Measurements from ENCODE around the gene GPHA2. TPM values are rescaled to one million over a fixed set of nuclear protein-coding genes. Genes with fewer than 3 reads are reported as not detected.
A peak's percentile ranks its signal among the peaks of the same experiment; 100 is the strongest.

The GPHA2 gene
- total and polyA plus RNA-seq, 8 donors = 0.30 to 0.50 TPM; not detected in 6

- TF ChIP-seq EP300 (IDR thresholded peaks at IDR 0.05) (no peak), POLR2AphosphoS5 (IDR thresholded peaks at IDR 0.05) (peak; percentile 24 to 89 (median 58)), POLR2A (IDR thresholded peaks at IDR 0.05) (no peak), CTCF (IDR thresholded peaks at IDR 0.05) (no peak)
- Histone ChIP-seq H3K9me3 (no peaks in the 10 kb centered on the region), H3K27me3 (peaks cover 0 to 16% (median 0%) of the 10 kb centered on the region in 3 donors), H3K27ac (peak within 1 kb of the TSS in 2 of 5 donors; percentile 15 to 30), H3K36me3 (no peaks in the 10 kb centered on the region), H3K4me1 (peaks cover 9 to 16% (median 12%) of the 10 kb centered on the region in 4 donors), H3K4me3 (peak within 1 kb of the TSS; percentile 31 to 42 (median 37))
- intact Hi-C loops (cut with DNase I; ENCODE audit: low total_unique reads) = no loop called here
- peak; percentile 91 to 95 for DNase-seq
- 15 to 30% (median 19%) methylated on average over 41 to 66 of the region's 69 CpGs for WGBS, 5 donors
Measured at GRCh38 chr11:64971421-64972233, 35.9 kb upstream of the GPHA2 start, which contains the start of gene MAJIN. Gene MAJIN (minus strand): TSS chr11:64972108. CDS start chr11:64959405, 12,703 bp downstream.

- no peak overlapping the region for H3K4me3 ChIP-seq
- WGBS, 5 donors = 66 to 81% (median 76%) methylated on average over 8 of the region's 8 CpGs
- peaks cover 9 to 16% (median 12%) of the 10 kb centered on the region in 4 donors for H3K4me1 ChIP-seq
- intact Hi-C loops (cut with DNase I; ENCODE audit: low total_unique reads) = no loop called here
- no peaks in the 10 kb centered on the region for H3K36me3 ChIP-seq
- peaks cover 0 to 16% (median 0%) of the 10 kb centered on the region in 3 donors for H3K27me3 ChIP-seq
- no peak for DNase-seq
- H3K9me3 ChIP-seq = no peaks in the 10 kb centered on the region
- TF ChIP-seq CTCF (IDR thresholded peaks at IDR 0.05) (no peak), POLR2AphosphoS5 (IDR thresholded peaks at IDR 0.05) (no peak), POLR2A (IDR thresholded peaks at IDR 0.05) (no peak), EP300 (IDR thresholded peaks at IDR 0.05) (no peak)
- no peak overlapping the region for H3K27ac ChIP-seq
Measured at GRCh38 chr11:64970731-64971151, 35.0 kb upstream of the GPHA2 start.

- Histone ChIP-seq H3K9me3 (no peaks in the 10 kb centered on the region), H3K27ac (no peak overlapping the region), H3K4me3 (no peak overlapping the region), H3K4me1 (peaks cover 9 to 16% (median 12%) of the 10 kb centered on the region in 4 donors), H3K36me3 (no peaks in the 10 kb centered on the region), H3K27me3 (peaks cover 0 to 11% (median 0%) of the 10 kb centered on the region in 3 donors)
- WGBS, 5 donors = 39 to 53% (median 44%) methylated on average over 5 of the region's 5 CpGs
- TF ChIP-seq POLR2AphosphoS5 (IDR thresholded peaks at IDR 0.05) = no peak
- no peak for TF ChIP-seq EP300 (IDR thresholded peaks at IDR 0.05)
- no peak for TF ChIP-seq CTCF (IDR thresholded peaks at IDR 0.05)
- TF ChIP-seq POLR2A (IDR thresholded peaks at IDR 0.05) = no peak
- DNase-seq = no peak
- intact Hi-C loops (cut with DNase I; ENCODE audit: low total_unique reads) = no loop called here
Measured at GRCh38 chr11:64969209-64969608, 33.5 kb upstream of the GPHA2 start.

GRCh38 chr11:64967375-64967774, 31.7 kb upstream of the GPHA2 start:
- no peak for TF ChIP-seq POLR2AphosphoS5 (IDR thresholded peaks at IDR 0.05)
- H3K4me3 ChIP-seq = no peak overlapping the region
- H3K9me3 ChIP-seq = no peaks in the 10 kb centered on the region
- H3K4me1 ChIP-seq = peaks cover 9 to 11% (median 11%) of the 10 kb centered on the region in 4 donors
- H3K27ac ChIP-seq = no peak overlapping the region
- H3K36me3 ChIP-seq = no peaks in the 10 kb centered on the region
- H3K27me3 ChIP-seq = peaks cover 0 to 11% (median 0%) of the 10 kb centered on the region in 3 donors
- WGBS, 5 donors = 86 to 90% (median 90%) methylated on average over 3 of the region's 3 CpGs
- intact Hi-C loops (cut with DNase I; ENCODE audit: low total_unique reads) = no loop called here
- no peak for DNase-seq

Measured in stomach (tissue), 9 donors.